Skin epidermis (tissue), 12 donors: Measurements from ENCODE around the gene CEP250.
A peak's percentile ranks its signal among the peaks of the same experiment; 100 is the strongest.

Experiments
- H3K27ac ChIP-seq, 21 experiments: fragments of 200-600 bp; sonication (generic) in 11 of 21; one replicate each; pipeline ENCODE4 v1.5.0; 2020; ENCODE audit warnings: mild to moderate bottlenecking in 3 of 21, inconsistent platforms in 2 of 21, moderate library complexity in 2 of 21
- H3K4me3 ChIP-seq, 7 experiments: fragments of 200-600 bp; sonication (generic) in 2 of 7; one replicate each; pipeline ENCODE4 v1.5.0; 2020; ENCODE audit warnings: inconsistent platforms in 2 of 7, mild to moderate bottlenecking in 2 of 7, moderate library complexity in 1 of 7

CEP250 gene, protein sequence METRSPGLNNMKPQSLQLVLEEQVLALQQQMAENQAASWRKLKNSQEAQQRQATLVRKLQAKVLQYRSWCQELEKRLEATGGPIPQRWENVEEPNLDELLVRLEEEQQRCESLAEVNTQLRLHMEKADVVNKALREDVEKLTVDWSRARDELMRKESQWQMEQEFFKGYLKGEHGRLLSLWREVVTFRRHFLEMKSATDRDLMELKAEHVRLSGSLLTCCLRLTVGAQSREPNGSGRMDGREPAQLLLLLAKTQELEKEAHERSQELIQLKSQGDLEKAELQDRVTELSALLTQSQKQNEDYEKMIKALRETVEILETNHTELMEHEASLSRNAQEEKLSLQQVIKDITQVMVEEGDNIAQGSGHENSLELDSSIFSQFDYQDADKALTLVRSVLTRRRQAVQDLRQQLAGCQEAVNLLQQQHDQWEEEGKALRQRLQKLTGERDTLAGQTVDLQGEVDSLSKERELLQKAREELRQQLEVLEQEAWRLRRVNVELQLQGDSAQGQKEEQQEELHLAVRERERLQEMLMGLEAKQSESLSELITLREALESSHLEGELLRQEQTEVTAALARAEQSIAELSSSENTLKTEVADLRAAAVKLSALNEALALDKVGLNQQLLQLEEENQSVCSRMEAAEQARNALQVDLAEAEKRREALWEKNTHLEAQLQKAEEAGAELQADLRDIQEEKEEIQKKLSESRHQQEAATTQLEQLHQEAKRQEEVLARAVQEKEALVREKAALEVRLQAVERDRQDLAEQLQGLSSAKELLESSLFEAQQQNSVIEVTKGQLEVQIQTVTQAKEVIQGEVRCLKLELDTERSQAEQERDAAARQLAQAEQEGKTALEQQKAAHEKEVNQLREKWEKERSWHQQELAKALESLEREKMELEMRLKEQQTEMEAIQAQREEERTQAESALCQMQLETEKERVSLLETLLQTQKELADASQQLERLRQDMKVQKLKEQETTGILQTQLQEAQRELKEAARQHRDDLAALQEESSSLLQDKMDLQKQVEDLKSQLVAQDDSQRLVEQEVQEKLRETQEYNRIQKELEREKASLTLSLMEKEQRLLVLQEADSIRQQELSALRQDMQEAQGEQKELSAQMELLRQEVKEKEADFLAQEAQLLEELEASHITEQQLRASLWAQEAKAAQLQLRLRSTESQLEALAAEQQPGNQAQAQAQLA (N-terminal part only)

DNA sequence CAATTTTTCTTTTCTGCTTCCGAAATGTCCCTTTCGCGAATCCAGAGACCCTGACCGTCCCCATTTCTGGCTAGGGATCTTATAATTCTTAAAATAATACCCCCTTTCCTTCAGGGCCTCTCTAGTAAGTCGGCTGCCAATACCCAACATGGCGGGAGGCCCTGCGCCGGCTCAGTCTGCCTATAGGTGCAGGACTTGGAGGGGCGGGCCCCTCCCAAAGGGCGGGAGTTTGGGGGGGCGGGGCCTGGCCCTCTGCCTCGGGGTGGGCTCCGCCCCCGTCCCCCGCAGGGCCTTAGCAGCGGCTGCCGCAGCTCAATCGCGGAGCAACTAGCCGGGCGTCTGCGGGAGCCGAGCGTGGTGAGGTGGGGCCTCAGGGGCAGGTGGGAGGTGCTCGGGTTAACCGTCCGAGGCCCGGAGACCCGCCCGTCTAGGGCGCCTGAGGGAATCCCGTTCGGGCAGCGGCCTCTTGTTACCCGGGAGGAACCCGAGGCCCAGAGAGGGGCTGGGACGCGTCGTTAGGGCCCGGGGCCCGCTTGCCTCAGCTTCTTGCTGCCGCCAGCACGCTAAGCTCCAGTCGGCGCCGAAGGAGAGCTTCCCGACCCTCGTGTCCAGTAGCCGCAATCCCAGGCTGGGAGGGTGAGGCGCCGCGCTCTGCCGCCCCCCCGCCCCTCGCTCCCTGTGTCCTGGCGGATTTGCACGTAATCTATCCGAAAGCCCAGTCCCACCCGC is at the start of gene CEP250:
Gene CEP250, plus strand, starts transcription at position 718 of the 729 bp plus-strand sequence. CDS start 6,770 bp downstream, outside the sequence.
- Histone ChIP-seq H3K4me3 (peak within 1 kb of the TSS; percentile 73 to 93 (median 82)), H3K27ac (peak within 1 kb of the TSS in 20 of 21 experiments; percentile 87 to 99 (median 94))

DNA sequence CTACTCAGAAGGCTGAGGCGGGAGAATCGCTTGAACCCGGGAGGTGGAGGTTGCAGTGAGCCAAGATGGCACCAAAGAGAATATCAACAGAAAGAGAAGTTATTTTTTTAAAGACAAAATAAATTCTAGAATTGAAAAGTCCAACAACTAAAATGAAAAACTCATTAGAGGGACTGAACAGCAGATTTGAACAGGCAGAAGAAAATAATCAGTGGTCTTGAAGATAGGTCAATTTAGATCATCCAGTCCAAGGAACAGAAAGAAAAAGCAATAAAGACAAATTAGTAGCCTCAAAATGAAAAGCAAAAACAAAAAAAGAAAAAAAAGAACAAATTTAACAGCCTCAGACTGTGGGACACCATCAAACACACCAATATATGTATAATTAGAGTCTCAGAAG is 49.6 kb upstream of the CEP250 start:
- no peak overlapping the region for H3K4me3 ChIP-seq
- H3K27ac ChIP-seq = no peak overlapping the region

DNA sequence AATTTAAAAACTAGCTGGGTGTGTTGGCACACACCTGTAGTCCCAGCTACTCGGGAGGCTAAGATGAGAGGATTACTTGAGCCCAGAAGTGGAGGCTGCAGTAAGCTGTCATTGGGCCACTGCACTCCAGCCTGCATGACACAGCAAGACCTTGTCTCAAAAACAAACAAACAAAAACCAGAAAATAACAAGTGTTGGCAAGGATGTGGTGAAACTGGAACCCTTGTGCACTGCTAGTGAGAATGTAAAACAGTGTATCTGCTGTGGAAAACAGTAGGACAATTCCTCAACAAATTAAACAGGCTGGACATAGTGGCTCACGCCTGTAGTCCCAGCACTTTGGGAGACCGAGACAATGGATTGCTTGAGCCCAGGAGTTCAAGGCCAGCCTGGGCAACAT is 47.1 kb upstream of the CEP250 start:
- Histone ChIP-seq H3K27ac (no peak overlapping the region), H3K4me3 (no peak overlapping the region)

DNA sequence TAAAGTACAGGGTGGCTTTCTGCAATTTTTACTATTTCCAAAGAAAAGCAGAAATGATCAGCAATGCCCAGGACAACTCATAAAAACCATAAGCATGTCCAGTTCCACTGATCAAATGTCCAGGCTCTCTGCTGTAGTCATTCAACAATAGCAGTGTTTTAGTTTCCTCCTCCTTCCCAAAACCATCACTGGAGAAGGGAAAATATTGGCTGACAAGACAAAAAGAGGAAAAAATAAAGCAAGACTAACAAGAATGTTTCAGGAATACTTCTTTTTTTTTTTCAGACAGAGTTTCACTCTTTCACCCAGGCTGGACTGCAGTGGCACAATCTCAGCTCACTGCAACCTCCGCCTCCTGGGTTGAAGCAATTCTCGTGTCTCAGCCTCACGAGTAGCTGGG is 45.9 kb upstream of the CEP250 start:
- Histone ChIP-seq H3K27ac (no peak overlapping the region), H3K4me3 (no peak overlapping the region)

DNA sequence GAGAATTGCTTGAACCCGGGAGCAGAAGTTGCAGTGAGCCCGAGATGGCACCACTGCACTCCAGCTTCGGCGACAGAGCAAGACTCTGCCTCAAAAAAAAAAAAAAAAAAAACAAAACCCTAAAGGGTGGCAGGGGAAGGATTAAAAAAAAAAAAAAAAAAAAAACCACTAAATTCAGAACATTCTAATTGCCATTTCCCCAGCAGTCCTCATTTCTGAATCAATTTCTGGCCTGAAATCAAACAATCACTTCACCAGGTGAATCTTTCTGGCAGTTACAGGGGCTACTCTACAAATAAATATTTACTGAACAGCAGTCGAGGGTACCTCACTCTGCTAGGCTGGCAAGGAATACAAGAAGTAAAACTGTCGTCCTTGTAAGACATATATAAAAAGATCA is 44.8 kb upstream of the CEP250 start:
- Histone ChIP-seq H3K4me3 (peak overlapping the region in 4 of 7 experiments; percentile 83 to 93 (median 86)), H3K27ac (no peak overlapping the region)

DNA sequence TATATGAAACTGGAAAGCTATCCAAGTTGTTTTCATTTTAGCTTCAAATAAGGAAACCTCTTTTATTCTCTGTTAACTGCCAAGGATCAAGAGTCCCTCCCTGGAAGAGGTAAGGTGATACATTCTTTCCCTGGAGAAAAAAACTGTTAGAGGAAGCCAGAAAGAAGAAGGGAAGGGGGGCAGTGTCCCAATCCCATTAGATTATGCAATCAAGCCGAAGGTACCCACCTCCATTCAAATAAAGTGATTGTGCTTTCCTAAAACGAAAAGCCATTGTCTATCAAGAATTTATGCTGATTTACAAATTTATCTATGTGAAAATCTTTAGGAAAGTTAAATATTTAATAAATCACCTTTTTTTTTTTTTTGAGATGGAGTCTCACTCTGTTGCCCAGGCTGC is 34.1 kb upstream of the CEP250 start:
- H3K27ac ChIP-seq = no peak overlapping the region
- no peak overlapping the region for H3K4me3 ChIP-seq

DNA sequence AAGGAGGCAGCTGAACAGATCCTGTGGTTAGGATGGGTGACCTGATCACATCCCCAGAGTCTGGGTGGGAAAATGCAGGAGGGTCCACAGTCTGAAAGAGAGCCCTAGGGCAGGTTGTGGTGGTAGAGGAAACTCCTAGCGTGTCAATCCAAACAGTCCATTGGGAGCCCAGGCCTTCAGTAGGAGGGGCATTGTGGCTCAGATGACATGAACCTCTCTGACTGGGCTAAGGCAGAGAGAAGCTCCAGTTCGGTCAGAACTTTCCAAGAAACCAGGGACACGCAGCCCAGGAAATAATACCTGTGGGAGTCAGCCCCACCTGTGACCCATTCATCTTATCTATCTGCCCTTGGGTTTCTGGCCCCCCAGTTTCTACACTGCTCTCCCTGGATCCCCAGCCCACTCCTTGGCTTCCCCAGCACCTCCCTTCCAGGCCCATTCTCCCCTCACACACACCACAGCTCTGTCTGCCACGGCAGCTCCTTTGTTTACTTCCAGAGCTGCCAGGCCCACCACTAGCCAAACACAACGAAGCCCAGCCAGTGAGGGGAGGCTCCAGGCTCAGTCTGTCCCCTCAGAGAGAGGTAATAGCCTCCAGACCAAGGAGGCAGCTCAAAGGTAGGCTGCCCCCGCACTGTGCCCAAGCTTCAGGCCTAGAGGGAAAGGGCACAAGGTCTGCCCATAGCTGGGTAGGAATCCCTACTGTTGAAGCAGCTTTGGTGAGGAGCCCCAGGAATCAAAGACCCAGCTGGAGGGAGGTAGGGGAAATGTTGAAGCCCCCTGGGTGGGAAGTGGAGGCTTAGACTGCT is 23.6 kb upstream of the CEP250 start:
- no peak overlapping the region for H3K27ac ChIP-seq
- H3K4me3 ChIP-seq = no peak overlapping the region

DNA sequence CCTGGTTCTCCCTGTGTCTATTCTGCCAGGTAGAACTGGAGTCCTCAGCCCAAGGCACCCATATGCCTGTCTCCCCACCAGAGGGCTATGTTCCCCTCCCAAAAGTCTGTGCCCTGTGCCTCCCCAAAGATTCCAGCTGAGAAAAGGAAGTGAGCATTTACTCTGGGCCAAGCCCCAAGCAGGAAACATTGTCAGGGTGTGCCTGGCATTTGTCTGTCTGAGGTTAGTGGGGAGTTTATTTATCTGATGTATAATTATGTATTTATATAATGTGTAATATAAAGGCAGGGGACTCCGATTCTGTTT is 23.0 kb upstream of the CEP250 start:
- H3K4me3 ChIP-seq = no peak overlapping the region
- H3K27ac ChIP-seq = no peak overlapping the region

DNA sequence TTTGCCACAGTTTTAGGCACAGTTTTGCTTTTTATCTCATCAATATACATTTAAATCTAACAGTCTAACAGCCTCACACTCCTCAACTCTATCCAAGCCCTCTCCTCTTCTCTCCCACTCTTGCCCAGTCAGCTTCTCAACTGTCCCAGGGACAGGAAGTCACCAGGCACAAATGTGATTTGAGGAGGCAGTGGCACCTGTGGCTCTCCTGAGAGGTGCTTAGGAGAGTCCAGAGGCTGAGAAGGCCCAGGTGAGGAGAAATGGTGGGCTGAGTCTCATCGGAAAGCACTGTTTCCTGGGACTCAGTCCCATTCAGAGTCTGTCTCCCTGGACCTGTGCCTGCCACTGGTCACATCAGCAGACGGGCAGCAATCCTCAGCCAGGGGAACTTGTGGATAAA is 22.1 kb upstream of the CEP250 start:
- H3K4me3 ChIP-seq = no peak overlapping the region
- no peak overlapping the region for H3K27ac ChIP-seq

DNA sequence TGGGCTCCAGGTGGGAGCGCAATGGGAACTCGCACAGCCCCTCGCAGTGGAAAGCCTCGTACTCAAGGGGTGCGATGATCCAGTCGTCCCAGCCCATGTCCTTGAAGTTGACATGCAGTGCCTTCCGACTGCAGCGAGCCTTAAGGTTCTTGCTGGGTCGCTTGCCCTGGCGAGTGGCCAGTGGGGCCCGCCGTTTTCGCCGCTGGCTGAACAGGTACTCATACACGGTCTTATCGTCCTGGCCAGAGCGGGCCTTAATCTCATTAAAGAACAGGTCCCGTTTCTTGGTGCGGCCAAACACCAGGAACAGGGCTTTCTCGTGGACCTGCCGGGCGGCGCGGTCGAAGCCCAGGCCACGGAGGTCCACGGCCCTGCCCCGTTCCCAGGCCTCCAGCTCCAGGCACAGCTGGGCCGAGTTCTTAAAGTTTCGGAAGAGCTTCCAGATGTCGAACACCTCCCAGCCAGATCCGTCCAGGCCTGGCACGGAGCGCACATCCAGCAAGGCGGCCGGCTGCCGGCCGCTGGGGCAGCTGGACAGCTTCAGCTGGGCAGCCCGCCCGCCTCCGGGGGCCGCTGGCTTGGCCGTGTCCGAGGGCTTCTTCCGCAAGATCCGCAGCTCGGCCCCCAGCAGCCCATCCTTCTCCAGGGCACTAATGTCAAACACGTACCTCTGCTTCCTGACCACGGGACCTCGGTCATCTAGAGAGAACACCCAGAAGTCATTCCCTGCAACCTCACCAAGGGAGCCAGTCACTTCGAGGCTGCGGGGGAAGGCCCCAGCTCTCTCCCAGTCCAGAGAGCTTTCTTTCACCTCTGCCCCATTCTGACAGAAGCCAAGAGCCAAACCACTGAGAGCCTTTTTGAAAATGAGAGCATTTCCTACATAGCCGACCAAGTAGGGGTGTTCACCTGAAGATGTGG is 21.1 kb upstream of the CEP250 start:
- no peak overlapping the region for H3K4me3 ChIP-seq
- H3K27ac ChIP-seq = no peak overlapping the region

DNA sequence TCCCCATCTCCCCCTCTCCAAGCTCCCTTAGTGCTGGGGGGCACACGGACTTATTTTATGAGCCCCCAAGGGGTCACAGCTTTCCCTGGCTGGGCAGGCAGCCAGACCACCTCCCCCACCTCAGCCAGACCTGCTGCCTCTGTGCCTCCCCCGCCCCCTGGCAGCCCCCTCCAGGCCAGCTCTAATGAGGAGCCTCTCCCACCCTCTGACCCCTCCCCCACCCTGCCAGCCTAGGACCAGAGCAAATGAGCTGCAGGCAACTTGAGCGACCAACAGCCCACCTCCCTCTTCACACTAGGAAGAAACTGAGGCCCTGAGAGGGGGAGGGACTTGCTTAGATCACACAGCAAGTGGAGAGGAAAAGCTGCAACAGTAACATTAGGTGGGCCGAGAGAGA is 19.2 kb upstream of the CEP250 start:
- no peak overlapping the region for H3K27ac ChIP-seq

DNA sequence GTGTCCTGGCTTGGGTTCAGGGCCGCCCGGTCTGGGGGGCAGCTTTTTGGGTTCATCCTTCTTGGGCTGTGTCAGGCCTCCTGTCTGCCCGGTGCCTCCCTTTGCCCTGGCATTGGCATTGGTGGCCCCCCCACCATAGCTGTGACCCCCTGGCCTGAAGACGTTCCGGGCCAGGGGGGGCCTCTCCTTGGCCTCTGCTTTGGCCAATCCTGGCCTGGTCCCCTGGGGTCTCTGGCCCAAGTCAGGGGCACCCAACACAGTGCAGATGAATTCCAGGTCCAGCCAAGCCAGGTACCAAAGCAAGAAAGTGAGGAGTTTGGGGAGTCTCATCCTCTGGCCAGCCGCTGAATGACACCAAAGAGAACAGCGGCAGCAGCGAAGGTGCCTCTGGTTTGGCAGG is 17.8 kb upstream of the CEP250 start:
- Histone ChIP-seq H3K4me3 (no peak overlapping the region), H3K27ac (peak overlapping the region in 1 of 21 experiments; percentile 44)

More for the DNA sequence above, 19.2 kb upstream of the CEP250 start:
- no peak overlapping the region for H3K4me3 ChIP-seq

DNA sequence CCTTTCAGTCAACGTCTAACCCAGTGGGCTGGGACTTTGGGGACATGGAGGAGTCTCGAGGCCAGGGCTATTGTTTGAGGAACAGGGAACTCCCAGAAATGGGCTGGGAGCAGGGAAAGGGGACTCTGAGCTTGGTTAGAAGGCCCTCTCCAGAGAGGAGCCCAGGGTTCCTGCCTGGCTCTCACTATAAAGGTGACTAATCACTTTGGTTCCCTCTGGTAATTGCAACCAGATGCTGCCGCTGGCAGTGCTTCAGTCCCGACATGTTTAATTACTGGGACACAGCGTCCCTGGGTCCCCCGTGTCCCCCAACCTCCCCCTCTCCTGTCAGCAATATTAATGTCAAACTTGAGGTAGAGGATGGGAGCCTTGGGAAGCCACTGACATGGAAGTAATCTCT is 12.4 kb upstream of the CEP250 start:
- Histone ChIP-seq H3K4me3 (no peak overlapping the region), H3K27ac (no peak overlapping the region)

DNA sequence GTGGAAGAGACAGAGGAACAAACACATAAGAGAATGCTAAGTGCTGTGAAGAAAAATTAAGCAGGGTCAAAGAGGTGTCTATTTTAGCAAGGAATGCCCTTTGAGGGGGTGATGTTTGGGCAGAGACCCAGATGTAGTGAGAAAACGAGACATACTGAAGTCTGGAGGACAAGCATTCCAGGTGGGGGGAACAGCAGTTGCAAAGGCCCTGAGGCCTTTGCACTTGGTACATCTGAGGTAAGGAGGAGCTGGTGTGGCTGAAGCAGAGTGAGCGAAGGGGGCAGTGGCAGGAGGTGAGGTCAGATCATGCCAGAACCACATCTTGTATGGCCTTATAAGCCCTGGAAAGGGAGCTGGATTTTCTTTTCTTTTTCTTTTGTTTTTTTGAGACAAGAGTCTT is 11.2 kb upstream of the CEP250 start:
- Histone ChIP-seq H3K4me3 (no peak overlapping the region), H3K27ac (no peak overlapping the region)

DNA sequence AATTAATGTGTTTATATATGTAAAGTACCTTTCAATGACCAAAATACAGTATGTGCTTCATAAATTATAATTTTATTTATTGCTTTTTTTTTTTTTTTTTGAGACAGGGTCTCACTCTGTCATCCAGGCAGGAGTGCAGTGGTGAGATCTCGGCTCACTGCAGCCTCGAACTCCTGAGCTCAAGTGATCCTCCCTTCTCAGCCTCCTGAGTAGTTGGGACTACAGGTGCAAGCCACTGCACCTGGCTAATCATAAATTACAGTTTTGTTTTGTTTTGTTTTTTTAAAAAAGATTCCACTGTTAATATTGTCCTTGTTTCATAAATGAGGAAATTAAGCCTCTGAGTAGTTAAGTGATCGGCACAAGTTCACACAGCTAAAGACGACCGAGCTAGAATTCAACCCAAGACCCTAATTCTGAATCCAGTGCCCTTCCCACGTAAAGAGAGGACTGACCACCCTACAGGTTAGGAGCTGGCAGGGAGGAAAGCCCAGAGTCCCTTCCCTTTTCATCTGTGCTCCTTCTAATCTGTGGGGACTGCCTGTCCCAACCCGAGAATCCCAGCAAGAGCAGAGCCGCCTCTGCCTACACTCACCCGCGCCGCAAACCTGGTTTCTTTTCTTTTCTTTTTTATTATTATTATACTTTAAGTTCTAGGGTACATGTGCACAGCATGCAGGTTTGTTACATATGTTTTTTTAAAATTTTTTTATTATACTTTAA is 8.9 kb upstream of the CEP250 start:
- Histone ChIP-seq H3K4me3 (peak overlapping the region; percentile 9 to 34 (median 21)), H3K27ac (no peak overlapping the region)

DNA sequence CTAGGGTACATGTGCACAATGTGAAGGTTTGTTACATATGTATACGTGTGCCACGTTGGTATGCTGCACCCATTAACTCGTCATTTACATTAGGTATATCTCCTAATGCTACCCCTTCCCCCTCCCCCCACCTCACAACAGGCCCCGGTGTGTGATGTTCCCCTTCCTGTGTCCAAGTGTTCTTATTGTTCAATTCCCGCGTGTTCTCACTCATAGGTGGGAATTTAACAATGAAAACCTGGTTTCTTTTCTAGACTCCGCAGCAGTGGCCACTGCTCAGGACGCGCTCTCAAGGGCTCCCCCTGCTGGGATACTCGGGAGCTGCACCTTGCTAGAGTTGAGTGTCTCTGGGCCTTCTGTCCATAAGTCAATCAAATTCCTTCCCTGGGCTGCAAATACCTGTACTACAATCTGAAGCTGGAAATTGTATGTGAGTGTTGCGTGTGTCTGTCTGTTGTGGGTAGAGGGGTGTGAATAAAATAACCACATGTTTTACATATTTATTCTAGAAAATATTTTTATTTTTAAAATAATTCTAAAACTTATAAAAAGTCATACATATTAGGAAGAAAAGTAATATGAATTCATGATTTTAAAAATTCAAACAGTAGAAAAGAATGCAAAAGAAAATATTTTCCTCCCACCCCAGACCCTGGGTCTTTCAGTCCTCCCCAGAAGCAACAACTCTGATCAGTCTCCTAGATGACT is 8.2 kb upstream of the CEP250 start:
- no peak overlapping the region for H3K27ac ChIP-seq
- peak overlapping the region; percentile 9 to 34 (median 21) for H3K4me3 ChIP-seq
